ENCODE results near the gene SCN2B.

The SCN2B gene

GRCh38 chr11:118175993-118176777 is at the start of gene SCN2B:
Gene SCN2B, minus strand, starts transcription at chr11:118176639. Its CDS starts 208 bp downstream, at chr11:118176431.
- no peak for DNase-seq

DNA sequence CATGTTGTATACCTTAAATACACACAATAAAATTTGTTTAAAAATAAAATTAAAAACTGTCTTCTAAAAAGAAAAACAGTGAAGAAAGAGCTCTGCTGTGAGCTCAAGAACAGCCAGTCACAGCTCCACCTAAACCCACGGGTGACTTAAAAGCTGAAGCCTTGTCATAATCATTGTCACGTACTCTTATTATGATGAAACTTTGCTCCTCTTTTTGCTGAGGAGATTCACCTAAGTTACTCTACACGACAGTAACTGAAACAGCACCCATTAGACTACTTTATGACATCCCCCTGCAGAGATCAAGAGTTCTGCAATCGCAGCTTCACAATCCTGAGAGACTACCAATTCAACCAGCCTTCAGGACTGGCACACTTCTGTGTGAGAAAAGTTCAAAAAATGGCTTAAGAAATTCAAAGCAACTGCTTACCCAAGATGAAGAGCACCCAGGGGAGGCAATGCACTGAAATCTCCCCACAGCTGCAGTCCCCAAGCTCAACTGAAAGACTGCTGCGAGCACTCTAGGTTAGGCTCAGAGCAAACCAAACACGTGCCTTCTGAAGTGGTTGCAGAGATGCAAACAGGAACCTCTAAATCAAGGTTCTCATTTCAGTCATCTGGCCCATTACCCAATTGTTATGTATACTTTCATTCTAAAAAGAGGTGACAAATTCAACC is 48.2 kb upstream of the SCN2B start, which contains the start of gene JAML:
Gene JAML (minus strand): TSS at position 501 of the 678 bp plus-strand sequence. CDS start 10,145 bp downstream, outside the sequence.
- DNase-seq, result peak; percentile 61

GRCh38 chr11:118223992-118224391 is 47.6 kb upstream of the SCN2B start:
- no peak for DNase-seq

- no peak for DNase-seq
Measured at GRCh38 chr11:118223570-118223969, 47.1 kb upstream of the SCN2B start.

DNA sequence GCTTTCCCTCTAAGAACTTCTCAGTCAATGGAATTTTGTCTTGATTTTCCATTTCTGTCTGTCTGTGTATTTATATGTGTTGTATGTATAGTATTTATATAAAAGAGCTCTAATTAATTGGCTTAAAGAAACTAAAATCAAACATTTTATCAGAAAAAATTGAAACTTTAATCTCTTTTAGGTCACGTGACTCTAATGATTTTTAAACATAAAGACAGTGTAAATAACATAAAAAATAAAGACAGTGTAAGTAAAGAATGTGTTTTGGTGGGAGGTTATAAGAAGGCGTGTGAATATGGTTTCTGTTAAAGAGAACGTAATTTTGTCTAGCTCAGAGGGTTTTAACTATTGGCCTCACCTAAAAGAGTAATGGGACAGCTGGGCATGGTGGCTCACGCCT is 46.0 kb upstream of the SCN2B start:
- no peak for DNase-seq

- no peak for DNase-seq
Measured at GRCh38 chr11:118221419-118221818, 45.0 kb upstream of the SCN2B start.

DNA sequence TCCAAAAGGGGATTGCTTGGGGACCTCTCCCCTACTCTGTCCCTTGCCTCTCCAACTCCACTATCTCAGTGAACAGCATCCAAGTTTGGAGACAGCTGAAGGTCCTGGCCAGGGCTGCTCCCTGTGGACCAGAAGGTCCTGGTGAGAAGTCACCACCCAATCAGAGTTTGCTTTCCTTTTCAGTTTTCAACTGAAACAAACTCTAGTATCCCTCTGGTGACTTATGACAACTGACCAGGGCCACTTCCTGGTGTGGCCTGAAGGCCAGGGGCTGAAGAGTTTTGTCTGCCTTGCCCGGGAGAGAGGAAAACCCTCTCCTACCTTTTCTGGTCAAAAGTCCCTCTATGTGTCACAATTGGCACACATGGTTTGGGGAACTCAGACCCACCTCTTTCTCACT is 43.3 kb upstream of the SCN2B start:
- DNase-seq, result no peak

- DNase-seq, result no peak
Measured at GRCh38 chr11:118219244-118219643, 42.8 kb upstream of the SCN2B start.

- DNase-seq, result no peak
Measured at GRCh38 chr11:118217575-118217974, 41.1 kb upstream of the SCN2B start.

DNA sequence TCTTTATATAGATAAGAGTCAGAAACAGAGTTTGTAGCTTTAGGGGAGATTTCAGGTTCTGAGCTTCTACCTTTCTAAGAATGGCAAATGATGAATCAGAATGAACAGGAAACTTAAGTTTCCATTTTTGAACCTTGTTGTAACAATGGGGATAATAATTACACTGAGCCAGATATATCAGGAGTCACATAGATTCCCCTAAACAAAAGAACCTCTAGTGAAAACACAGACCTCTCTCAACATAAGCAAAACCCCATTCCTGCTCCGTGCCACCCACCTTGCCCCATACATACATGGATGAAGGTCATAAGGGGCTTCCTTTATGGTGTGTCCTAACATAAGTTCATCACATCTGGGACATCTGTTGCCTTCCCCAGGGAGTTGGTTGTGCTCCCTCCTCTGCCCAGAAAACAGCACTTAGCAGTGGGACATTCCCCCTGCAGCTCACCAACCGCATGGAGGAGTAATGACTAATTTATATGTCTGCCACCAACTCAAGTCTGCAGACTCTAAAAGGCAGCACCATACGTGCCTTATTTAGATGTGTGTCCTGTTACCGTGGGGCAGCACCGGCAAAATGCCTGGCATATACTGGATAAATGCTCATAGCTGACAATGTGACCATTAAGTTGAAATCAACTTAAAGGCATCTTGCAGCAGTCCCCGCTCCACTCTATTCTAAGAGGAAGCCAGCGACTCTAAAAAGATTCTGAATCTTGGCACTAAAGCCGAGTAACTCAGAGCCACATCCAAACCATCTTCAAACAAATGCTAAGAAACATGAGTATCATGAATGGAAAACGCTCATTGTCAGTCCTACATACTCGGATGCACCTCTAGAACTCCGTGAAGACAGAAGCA is 40.4 kb upstream of the SCN2B start:
- DNase-seq, result no peak

DNA sequence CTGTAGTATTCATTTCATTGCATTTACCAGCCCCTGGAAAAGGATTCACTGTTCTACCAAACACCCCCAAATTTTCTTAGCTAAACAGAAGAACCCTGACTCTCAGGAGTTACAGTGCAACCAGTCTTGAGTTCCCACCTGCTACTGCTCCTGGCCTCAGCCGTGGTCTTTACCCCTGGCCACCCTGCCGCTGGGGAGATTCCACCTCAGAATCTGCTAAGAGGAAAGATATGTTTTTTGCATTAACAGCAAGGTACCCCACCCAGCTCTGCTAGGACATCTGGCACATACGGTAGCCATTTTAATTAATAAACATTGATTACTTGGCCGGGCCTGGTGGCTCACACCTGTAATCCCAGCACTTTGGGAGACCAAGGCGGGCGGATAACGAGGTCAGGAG is 39.3 kb upstream of the SCN2B start:
- no peak for DNase-seq

DNA sequence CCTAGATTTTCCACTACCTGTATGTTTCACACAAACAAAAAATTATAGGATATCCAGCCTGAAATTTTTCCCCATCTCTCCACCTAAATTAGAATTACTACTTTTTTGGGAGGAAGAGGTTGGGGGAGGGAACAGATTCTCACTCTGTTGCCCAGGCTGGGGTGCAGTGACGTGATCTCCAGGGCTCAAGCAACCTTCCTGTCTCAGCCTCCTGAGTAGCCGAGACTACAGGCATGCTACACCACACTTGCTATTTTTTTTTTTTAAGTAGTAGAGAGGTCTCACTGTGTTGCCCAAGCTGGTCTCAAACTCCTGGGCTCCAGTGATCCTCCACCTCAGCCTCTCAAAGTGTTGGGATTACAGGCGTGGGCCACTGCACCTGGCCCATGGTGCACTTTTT is 38.8 kb upstream of the SCN2B start:
- DNase-seq, result no peak

GRCh38 chr11:118214210-118214914 is 37.9 kb upstream of the SCN2B start:
- peak; percentile 20 for DNase-seq

DNA sequence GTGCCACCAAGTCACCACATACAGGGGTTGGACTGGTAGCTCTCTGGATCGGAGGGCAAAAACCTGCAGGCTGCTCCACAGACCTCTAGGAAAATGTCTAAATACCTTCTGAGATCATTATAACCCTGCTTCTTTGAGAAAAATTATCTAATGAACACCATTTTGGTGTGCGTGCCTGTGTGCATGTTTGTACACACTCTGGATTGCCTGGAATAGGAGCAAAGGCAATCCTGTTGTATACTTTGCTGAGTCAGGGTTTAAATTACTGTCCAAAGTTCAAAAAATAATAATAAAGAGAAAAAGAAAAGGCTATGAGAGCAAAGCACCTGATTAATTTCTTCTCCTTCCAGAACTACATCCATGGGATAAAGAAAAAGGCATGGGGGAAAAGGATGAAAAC is 37.3 kb upstream of the SCN2B start:
- no peak for DNase-seq

- DNase-seq, result no peak
Measured at GRCh38 chr11:118213201-118213600, 36.8 kb upstream of the SCN2B start.

GRCh38 chr11:118212781-118213191 is 36.3 kb upstream of the SCN2B start:
- DNase-seq, result no peak

DNA sequence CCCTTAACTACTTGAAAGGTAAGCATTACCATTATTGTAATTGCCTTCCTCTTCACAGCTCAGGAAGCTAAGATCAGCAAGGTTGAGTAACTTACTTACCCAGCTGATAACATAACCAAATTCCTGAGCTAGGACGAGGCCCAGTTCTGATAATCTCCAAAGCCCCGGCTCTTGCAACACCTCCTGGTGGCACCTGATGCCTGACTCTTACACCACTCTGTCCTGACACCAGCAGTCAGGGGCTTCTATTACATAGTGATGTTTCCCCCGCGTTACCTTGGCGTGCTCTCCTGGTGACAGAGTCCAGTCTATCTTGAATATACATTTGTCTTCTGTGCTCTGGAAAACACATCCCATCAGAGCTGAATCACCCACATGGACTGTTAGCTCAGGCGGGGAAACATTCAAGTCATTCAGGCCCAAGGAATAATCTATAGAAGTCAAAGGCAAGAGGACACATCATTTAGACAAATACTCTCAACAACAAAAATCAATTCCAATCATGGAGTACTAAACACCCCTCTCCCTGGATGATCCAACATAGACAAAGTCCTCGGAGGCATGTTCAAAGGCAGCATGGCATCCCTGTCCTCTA is 35.8 kb upstream of the SCN2B start:
- DNase-seq, result no peak

DNA sequence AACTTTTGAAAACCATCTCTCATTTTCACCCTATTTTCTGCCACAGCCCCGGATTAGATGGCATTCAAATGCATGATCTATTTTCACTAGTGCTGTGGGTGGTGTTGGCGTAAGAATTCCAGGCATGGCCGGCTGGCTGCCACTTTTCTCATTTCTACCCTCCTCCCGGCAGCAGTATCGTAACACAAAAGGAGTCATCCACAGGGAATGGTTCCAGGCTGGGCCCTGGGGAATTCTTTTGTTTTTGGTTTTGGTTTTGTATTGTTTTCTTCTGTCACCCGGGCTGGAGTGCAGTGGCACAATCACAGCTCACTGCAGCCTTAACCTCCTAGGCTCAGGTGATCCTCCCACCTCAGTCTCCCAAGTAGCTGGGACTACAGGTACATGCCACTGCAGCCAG is 34.6 kb upstream of the SCN2B start:
- no peak for DNase-seq

- no peak for DNase-seq
Measured at GRCh38 chr11:118210323-118210722, 33.9 kb upstream of the SCN2B start.

GRCh38 chr11:118209033-118209432 is 32.6 kb upstream of the SCN2B start:
- no peak for DNase-seq

- DNase-seq, result no peak
Measured at GRCh38 chr11:118207079-118207478, 30.6 kb upstream of the SCN2B start.

DNA sequence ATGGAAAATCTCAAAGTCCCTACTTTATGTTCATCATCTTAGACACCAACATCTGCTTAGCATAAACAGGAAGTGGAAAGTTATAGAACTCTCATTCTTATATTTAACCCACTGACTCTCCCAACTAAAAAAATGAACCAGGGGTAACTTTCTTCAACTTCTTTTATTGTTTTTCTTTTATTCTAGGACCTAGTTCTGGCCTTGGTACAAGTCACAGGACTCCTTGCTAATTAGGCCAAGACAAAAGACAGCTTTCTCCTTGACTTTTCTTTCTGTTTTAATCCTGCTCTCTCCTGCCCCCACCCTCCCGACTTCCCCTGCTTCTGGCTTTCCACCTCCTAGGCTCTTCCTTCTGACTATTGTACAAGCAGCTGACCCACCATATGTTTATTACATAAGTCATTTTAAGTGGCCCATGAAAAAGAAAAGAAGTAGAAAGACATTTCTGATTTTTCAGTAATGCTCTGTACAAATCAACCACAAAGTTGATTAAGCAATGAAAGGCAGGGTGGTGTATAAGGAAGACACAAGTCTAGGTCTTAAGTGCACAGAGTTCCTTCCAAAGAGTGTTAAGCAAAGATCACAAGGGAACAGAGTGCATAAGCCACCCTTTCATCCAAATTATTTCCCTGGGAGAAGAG is 30.1 kb upstream of the SCN2B start:
- DNase-seq, result no peak

Data from CD4-positive, alpha-beta T cell treated with Interferon gamma for 1 hour (primary cell).